ENCODE results near the gene TMEM63C.

- no peak for TF ChIP-seq CTCF (IDR thresholded peaks at IDR 0.05)
- no peak for TF ChIP-seq POLR2A (IDR thresholded peaks at IDR 0.05)
Observed at GRCh38 chr14:77187649-77188012, 6.0 kb downstream of the TMEM63C start.
